ENCODE measurements around the gene SUPT6H.

The SUPT6H gene

GRCh38 chr17:28737770-28738679, 76.0 kb downstream of the SUPT6H start:
- DNase-seq (ENCODE audit: low read depth), result no peak

GRCh38 chr17:28738680-28739384, 76.8 kb downstream of the SUPT6H start:
- no peak for DNase-seq (ENCODE audit: low read depth)

- DNase-seq (ENCODE audit: low read depth), result no peak
Measured at GRCh38 chr17:28740406-28741357, 78.7 kb downstream of the SUPT6H start.

- DNase-seq (ENCODE audit: low read depth), result no peak
Measured at GRCh38 chr17:28741358-28742349, 79.6 kb downstream of the SUPT6H start.

- DNase-seq (ENCODE audit: low read depth), result peak; percentile 82
Measured at GRCh38 chr17:28743243-28744103, 81.5 kb downstream of the SUPT6H start, which contains the start of gene TRAF4. TSS of gene TRAF4 (plus strand) at chr17:28744011. CDS start at chr17:28744113, 102 bp downstream.

GRCh38 chr17:28744104-28744971, 82.3 kb downstream of the SUPT6H start:
- DNase-seq (ENCODE audit: low read depth), result no peak

- no peak for DNase-seq (ENCODE audit: low read depth)
Measured at GRCh38 chr17:28744972-28745785, 83.2 kb downstream of the SUPT6H start.

GRCh38 chr17:28745786-28746411, 83.9 kb downstream of the SUPT6H start:
- no peak for DNase-seq (ENCODE audit: low read depth)

GRCh38 chr17:28746611-28747050, 84.6 kb downstream of the SUPT6H start:
- no peak for DNase-seq (ENCODE audit: low read depth)

GRCh38 chr17:28747051-28747691, 85.2 kb downstream of the SUPT6H start:
- no peak for DNase-seq (ENCODE audit: low read depth)

- no peak for DNase-seq (ENCODE audit: low read depth)
Measured at GRCh38 chr17:28747801-28748750, 86.1 kb downstream of the SUPT6H start.

- no peak for DNase-seq (ENCODE audit: low read depth)
Measured at GRCh38 chr17:28748852-28749515, 87.0 kb downstream of the SUPT6H start.

GRCh38 chr17:28749516-28750177, 87.6 kb downstream of the SUPT6H start:
- no peak for DNase-seq (ENCODE audit: low read depth)

Measured in GM04503 (cell line).